ENCODE results near the gene GP9. TPM values are rescaled to one million over a fixed set of nuclear protein-coding genes. Genes with fewer than 3 reads are reported as not detected.

The GP9 gene
- total and polyA plus RNA-seq, 11 donors: not detected

DNA sequence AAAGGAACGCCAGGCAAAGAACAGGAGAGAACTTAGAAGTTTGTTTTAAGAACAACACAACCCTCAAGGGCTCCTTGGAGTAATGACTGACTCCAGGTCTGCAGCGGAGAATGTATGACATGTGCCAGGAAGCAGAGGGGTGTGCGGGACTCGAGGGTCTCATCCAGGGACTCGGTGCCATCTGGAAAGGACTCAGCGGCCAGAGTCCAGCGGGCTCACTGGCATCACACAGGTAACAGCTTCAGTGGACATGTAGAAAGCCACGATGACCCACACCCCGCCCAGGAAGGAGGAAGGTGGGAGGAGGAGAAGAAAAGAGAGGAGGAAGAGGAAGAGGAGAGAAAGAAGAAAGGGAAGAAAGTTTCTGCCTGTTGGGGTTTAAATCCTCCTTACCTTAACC, 21.4 kb downstream of the GP9 start:
- no peak overlapping the region for H3K27ac ChIP-seq
- intact Hi-C loops (cut with DNase I): loop anchor here in 4 of 10 donors (10.0 kb wide), 1 partner anchor 107 kb away; no protein-coding TSS in a partner anchor
- no peak for TF ChIP-seq POLR2A (IDR thresholded peaks at IDR 0.05)
- TF ChIP-seq, protein P1, sequence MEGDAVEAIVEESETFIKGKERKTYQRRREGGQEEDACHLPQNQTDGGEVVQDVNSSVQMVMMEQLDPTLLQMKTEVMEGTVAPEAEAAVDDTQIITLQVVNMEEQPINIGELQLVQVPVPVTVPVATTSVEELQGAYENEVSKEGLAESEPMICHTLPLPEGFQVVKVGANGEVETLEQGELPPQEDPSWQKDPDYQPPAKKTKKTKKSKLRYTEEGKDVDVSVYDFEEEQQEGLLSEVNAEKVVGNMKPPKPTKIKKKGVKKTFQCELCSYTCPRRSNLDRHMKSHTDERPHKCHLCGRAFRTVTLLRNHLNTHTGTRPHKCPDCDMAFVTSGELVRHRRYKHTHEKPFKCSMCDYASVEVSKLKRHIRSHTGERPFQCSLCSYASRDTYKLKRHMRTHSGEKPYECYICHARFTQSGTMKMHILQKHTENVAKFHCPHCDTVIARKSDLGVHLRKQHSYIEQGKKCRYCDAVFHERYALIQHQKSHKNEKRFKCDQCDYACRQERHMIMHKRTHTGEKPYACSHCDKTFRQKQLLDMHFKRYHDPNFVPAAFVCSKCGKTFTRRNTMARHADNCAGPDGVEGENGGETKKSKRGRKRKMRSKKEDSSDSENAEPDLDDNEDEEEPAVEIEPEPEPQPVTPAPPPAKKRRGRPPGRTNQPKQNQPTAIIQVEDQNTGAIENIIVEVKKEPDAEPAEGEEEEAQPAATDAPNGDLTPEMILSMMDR (IDR thresholded peaks at IDR 0.05): no peak
- DNase-seq (no peak), ATAC-seq (no peak)
- no peaks in the 10 kb centered on the region for H3K27me3 ChIP-seq
- peaks cover 0 to 6% (median 3%) of the 10 kb centered on the region in 12 donors for H3K4me1 ChIP-seq
- H3K36me3 ChIP-seq: no peaks in the 10 kb centered on the region
- H3K4me3 ChIP-seq: no peak overlapping the region
- WGBS, 4 donors: 72 to 76% (median 75%) methylated on average over 9 of the region's 9 CpGs
- H3K9me3 ChIP-seq: no peaks in the 10 kb centered on the region

DNA sequence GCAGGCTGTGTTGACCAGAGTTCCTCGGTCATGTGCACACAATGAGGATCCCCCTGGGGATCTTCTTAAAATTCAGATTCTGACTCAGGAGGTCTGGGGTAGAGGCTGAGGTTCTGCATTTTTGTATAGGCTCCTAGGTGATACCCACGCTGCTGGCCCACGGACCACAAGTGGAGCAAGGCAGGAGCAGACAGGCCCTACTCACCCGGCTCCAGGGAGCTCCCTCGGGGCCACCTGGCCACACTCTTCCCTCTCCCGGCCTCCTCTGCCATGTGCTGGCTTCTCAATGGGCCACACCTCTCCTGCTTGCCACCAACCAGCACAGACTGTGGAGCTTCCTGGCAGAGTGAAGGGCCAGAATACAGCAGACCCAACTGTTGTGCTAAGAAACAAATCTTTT, 23.9 kb downstream of the GP9 start:
- no peaks in the 10 kb centered on the region for H3K9me3 ChIP-seq
- 92 to 96% (median 93%) methylated on average over 6 of the region's 6 CpGs for WGBS, 4 donors
- H3K36me3 ChIP-seq: no peaks in the 10 kb centered on the region
- H3K27me3 ChIP-seq: no peaks in the 10 kb centered on the region
- ATAC-seq (no peak), DNase-seq (no peak)
- intact Hi-C loops (cut with DNase I): loop anchor here in 4 of 10 donors (10.0 kb wide), 1 partner anchor 110 kb away; no protein-coding TSS in a partner anchor
- H3K4me3 ChIP-seq: no peak overlapping the region
- H3K27ac ChIP-seq: no peak overlapping the region
- no peak for TF ChIP-seq POLR2A (IDR thresholded peaks at IDR 0.05)
- TF ChIP-seq, protein P1 (IDR thresholded peaks at IDR 0.05): no peak
- peaks cover 0 to 10% (median 7%) of the 10 kb centered on the region in 12 donors for H3K4me1 ChIP-seq

DNA sequence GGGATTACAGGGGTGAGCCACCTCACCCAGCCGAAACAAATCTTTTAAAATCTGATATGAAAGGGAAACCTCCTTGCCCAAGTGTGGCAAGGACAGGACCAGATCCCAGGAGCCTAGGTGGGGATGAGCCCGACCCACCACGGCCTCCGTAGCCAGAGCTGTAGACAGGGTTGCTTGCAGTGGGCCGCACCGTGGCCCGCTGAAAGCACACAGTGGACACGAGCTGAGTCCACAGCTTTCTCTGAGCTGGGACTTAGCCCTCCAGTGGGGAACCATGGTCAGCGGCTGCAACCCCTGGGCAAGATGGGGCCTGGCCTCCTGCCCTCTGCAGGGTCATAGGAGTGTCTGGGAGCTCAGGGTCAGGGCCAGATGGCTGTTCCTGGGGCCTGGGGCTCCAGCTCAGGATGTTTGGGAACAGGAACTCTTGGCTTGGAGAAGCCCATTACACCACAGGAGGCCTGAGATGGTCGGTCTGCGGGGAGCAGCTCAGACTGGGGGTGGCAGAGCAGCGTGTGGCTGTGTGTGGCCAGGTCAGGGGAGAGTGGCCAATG, 24.7 kb downstream of the GP9 start:
- Histone ChIP-seq H3K4me3 (no peak overlapping the region), H3K4me1 (peaks cover 0 to 10% (median 7%) of the 10 kb centered on the region in 12 donors), H3K9me3 (no peaks in the 10 kb centered on the region), H3K27me3 (no peaks in the 10 kb centered on the region), H3K27ac (no peak overlapping the region), H3K36me3 (no peaks in the 10 kb centered on the region)
- WGBS, 4 donors: 91 to 95% (median 93%) methylated on average over 4 to 12 of the region's 12 CpGs
- ATAC-seq (no peak), DNase-seq (peak in 1 of 5 donors; percentile 50)
- intact Hi-C loops (cut with DNase I): loop anchor here in 5 of 10 donors (5.0 to 10.0 kb wide), 3 partner anchors 33 to 113 kb away; no protein-coding TSS in a partner anchor
- no peak for TF ChIP-seq POLR2A (IDR thresholded peaks at IDR 0.05)
- TF ChIP-seq, protein P1 (IDR thresholded peaks at IDR 0.05): no peak

DNA sequence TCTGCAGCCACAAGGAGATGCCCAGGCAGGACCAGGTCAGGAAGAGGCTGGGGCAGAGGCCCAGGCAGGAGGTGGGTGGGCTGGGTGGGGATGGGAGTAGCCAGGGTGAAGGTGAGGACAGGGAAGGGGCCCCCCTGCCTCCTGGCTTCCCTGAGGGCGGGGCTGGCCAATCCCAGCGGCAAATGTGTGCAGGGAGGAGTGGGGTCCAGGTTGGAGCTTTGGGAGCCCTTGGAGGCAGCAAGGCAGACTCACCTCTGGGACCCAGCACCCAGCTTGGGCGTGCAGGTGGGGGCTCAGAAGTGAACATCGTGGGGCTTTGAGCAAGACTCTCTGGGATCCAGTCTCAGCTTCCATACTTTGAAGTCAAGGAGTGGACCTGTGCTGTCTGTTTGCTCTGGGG, 25.2 kb downstream of the GP9 start:
- Histone ChIP-seq H3K27ac (no peak overlapping the region), H3K36me3 (no peaks in the 10 kb centered on the region), H3K4me1 (peaks cover 0 to 10% (median 7%) of the 10 kb centered on the region in 12 donors), H3K27me3 (no peaks in the 10 kb centered on the region), H3K4me3 (no peak overlapping the region), H3K9me3 (no peaks in the 10 kb centered on the region)
- no peak for ATAC-seq
- peak in 1 of 5 donors; percentile 47 for DNase-seq
- intact Hi-C loops (cut with DNase I): loop anchor here in 5 of 10 donors (5.0 to 10.0 kb wide), 3 partner anchors 34 to 114 kb away; no protein-coding TSS in a partner anchor
- 82 to 96% (median 95%) methylated on average over 4 of the region's 4 CpGs for WGBS, 4 donors
- TF ChIP-seq, protein P1 (IDR thresholded peaks at IDR 0.05): no peak
- TF ChIP-seq POLR2A (IDR thresholded peaks at IDR 0.05): no peak

Data from heart left ventricle (tissue), 16 donors.